ENCODE results near the gene NCOA3. TPM values are rescaled to one million over a fixed set of nuclear protein-coding genes. Genes with fewer than 3 reads are reported as not detected.

The NCOA3 gene
- total RNA-seq, 1 experiment from 2014 or later = 25.9 TPM

- TF ChIP-seq CBX3 (IDR thresholded peaks at IDR 0.05; ENCODE audit: low read depth) (no peak), RAD21 (IDR thresholded peaks at IDR 0.05; ENCODE audit: low read depth) (no peak), SIN3A (IDR thresholded peaks at IDR 0.05; ENCODE audit: low read depth) (no peak), EZH2 (IDR thresholded peaks at IDR 0.05) (no peak), SP1 (IDR thresholded peaks at IDR 0.05; ENCODE audit: low read depth) (no peak), ELF1 (IDR thresholded peaks at IDR 0.05; ENCODE audit: borderline replicate concordance, low read depth) (no peak), CEBPB (IDR thresholded peaks at IDR 0.05; ENCODE audit: low read depth) (no peak), EZH2phosphoT487 (IDR thresholded peaks at IDR 0.05; ENCODE audit: borderline replicate concordance) (no peak), POLR2A (IDR thresholded peaks at IDR 0.05; ENCODE audit: borderline replicate concordance, extremely low read depth, insufficient read depth, insufficient read length) (no peak), YY1 (IDR thresholded peaks at IDR 0.05; ENCODE audit: extremely low read depth, insufficient replicate concordance, low read depth, low read length) (no peak), CTCF (IDR thresholded peaks at IDR 0.05 in 2 of 3, conservative IDR thresholded peaks at IDR 0.05 in 1 of 3; ENCODE audit: borderline replicate concordance in 1 of 3, insufficient read depth in 1 of 3, low read depth in 2 of 3, low read length in 2 of 3) (no peak), SRF (IDR thresholded peaks at IDR 0.05; ENCODE audit: low read depth) (no peak)
- Histone ChIP-seq H3K36me3 (ENCODE audit: control insufficient read depth in 1 of 2, insufficient read depth in 2 of 2, low read length in 2 of 2) (peaks cover 0 to 16% of the 10 kb centered on the region in 2 experiments; a peak in 2 of 4 replicates), H4K20me1 (ENCODE audit: insufficient read depth) (no peaks in the 10 kb centered on the region), H2AFZ (ENCODE audit: low read depth, low read length, poor library complexity, severe bottlenecking) (no peak overlapping the region), H3K9ac (ENCODE audit: low read length) (no peak overlapping the region), H3K27me3 (ENCODE audit: insufficient read depth, low read length) (no peaks in the 10 kb centered on the region), H3K4me3 (replicated peaks in 1 of 2; ENCODE audit: low read depth in 1 of 2, low read length in 2 of 2) (no peak overlapping the region), H3K9me2 (ENCODE audit: insufficient read depth) (no peaks in the 10 kb centered on the region), H3K79me2 (ENCODE audit: insufficient read depth, low read length) (no peaks in the 10 kb centered on the region), H3K4me1 (ENCODE audit: control insufficient read depth in 1 of 2, insufficient read depth in 2 of 2, low read length in 2 of 2) (no peaks in the 10 kb centered on the region), H3K27ac (ENCODE audit: low read depth, low read length) (no peak overlapping the region), H3K9me3 (ENCODE audit: control insufficient read depth in 1 of 2, insufficient read depth in 1 of 2, low read depth in 1 of 2, low read length in 2 of 2) (no peaks in the 10 kb centered on the region), H3K4me2 (ENCODE audit: low read length) (no peak overlapping the region)
- intact Hi-C loops (cut with micrococcal nuclease) = no loop called here
- ChIA-PET POLR2A (no interaction called here), CTCF (no interaction called here), RAD21 (ENCODE audit: low non-redundant PET in 1 of 2, low total read pairs in 2 of 2, uncharacterized antibody in 2 of 2, unreplicated experiment in 2 of 2) (no interaction called here)
- DNase-seq (ENCODE audit: low read depth, low spot score) = no peak
- no TSS peak for BruUV-seq (replicated peaks)
- no peak for ATAC-seq
Observed at GRCh38 chr20:47642624-47643023, 140.9 kb downstream of the NCOA3 start.

Data from HCT116 (cell line).